H54 (cell line): Measurements from ENCODE around the gene LSM14A.
"Not testable (repeated sequence)": the region's sequence is repeated elsewhere in the genome, so short reads cannot be mapped to it uniquely, and the experiment has no call there.

Experiments
- DNase-seq: peaks from one replicate; pipeline ENCODE4 v3.0.0; 2011; ENCODE audit warnings: low spot score, mixed read lengths; ENCODE audit not compliant: insufficient read length
- FAIRE-seq: peaks from 3 replicates; lab custom pipeline; 2011; peaks lifted over from hg19 to GRCh38; lab: Jason Lieb, UNC
- POLR2A ChIP-seq: IDR thresholded peaks from 2 replicates; pipeline ENCODE4 v1.6.1; 2011; ENCODE audit warnings: low read depth, mild to moderate bottlenecking, low read length

The LSM14A gene

GRCh38 chr19:34189917-34190425, 17.7 kb downstream of the LSM14A start:
- no peak for TF ChIP-seq POLR2A
- DNase-seq (no peak), FAIRE-seq (no peak)

DNA sequence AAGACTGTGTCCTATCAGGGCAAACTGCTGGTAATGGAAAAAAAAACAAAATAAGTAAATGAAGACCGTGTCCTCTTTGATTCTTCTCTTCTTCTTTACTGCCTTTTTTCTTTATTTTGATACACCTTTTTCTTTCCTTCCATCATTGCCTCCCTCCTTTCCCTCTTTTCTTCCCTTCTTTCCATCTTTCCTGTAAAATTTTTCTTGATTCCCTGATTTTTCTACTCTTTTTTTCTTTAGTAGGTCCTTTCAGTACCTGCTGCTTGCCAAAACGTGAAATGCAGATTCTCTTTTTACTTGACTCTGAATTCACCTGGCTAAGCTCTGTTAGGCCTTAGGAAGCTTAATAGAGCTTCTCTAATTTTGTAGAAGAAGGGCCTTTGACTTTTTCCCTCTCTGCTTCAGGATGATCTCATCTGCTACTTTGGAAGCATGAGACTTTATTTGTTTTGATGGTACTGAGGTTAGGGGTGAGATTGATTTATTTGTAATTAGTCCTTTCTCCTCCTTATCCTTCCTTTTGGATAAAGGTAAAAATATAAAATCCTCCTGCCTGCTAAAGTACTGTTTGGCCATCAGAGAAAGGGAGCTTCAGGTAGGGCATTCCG, 19.2 kb downstream of the LSM14A start:
- DNase-seq: no peak
- FAIRE-seq: peak; percentile 45
- no peak for TF ChIP-seq POLR2A

DNA sequence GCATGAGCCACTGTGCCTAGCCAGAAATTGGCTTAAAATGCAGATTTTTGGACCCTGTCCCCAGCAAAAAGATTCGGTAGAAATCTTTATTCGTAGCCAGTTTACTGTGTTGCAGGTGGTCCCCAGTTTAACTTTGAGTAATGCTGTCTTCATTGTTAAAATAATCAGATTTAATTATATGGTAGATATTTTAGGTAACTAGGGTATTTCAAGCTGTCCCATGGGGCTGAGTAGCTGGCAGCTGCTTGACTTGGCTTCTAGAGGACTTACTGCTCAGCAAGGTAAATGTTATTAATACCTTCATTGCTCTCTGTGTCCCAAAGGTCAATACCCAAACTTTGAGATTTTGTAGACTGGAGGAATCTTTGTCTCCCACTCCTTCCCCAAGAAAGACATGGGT, 21.1 kb downstream of the LSM14A start:
- FAIRE-seq (no peak), DNase-seq (no peak)
- TF ChIP-seq POLR2A: no peak

- DNase-seq (no peak), FAIRE-seq (no peak)
These were observed 21.6 kb downstream of the LSM14A start for GRCh38 chr19:34193876-34194275.

GRCh38 chr19:34201133-34201532, 28.8 kb downstream of the LSM14A start:
- DNase-seq: no peak
- no peak for FAIRE-seq
- TF ChIP-seq POLR2A: no peak

More at GRCh38 chr19:34193876-34194275, 21.6 kb downstream of the LSM14A start:
- no peak for TF ChIP-seq POLR2A

DNA sequence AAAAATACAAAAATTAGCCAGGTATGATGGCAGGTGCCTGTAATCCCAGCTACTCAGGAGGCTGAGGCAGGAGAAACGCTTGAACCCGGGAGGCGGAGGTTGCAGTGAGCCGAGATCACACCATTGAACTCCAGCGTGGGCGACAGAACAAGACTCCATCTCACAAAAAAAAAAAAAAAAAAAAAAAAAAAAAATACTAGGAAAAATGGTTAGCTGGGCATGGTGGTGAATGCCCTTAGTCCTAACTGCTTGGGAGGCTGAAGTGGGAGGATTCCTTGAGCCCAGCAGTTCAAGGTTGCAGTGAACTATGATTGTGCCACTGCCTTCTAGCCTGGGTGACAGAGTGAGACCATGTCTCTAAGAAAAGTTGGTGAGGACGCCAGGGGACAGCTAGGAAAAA, 33.0 kb downstream of the LSM14A start:
- not testable (repeated sequence) for DNase-seq, FAIRE-seq

DNA sequence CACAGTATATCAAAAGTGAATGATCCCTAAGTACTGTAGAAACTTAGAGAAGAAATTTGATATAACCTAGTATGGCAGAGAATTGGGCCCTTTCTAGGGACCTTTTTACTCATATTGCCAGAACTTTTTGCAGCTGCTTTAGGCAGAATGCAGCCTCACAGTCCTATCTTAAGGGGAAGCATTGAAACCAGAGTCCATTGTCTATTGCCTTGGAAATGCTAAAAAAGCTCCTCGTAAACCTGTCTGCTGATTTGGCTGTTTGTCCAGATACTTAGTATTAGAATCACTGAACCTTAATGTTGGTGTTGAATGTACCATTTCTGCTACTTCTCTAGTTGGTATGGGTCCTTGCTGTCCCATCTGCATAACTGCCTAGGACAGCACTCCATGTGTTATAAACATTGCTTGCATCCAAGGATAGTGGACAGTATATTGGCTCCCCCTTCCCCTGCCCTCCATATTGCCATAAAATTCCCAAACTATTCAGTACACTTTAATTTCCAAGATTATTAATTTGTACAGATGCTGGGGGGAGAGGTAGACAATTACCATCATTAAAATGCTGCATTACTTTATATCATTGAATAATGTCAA, 36.1 kb downstream of the LSM14A start:
- DNase-seq (no peak), FAIRE-seq (no peak)
- TF ChIP-seq POLR2A: no peak

GRCh38 chr19:34209726-34210125, 37.4 kb downstream of the LSM14A start:
- FAIRE-seq: no peak
- TF ChIP-seq POLR2A: no peak
- no peak for DNase-seq

DNA sequence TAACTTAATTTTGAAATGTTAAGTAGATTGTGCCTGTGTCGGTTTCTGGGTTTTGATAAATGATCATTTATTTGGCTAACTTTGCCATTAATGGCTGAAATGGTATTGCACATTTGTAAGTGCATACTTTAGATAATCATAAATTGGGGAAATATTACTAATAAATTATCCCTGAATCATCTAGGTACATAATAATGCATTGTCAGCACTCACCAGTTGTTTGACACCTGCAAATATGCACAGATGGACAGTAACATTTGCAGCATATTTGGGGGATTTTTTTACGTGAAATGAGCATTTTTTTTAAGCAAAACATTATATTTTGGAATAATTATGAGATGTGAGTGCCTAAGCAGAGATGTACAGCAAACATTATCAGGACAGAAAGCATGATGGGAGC, 41.0 kb downstream of the LSM14A start:
- no peak for FAIRE-seq
- no peak for TF ChIP-seq POLR2A
- no peak for DNase-seq

DNA sequence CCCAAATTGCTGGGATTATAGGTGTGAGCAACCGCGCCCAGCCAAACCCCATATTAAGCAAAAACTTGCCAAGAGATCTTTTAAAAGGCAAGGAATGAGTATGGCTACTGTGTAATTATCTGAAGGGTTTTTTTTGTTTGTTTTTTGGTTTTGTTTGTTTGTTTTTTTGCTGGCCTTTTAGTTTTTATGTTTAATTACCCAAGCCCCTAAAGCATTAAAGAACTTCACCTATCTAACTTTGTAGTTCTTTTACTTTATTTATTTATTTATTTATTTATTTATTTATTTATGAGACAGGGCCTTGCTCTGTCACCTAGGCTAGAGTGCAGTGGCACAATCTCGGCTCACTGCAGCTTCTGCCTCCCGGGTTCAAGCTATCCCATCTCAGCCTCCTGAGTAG, 41.7 kb downstream of the LSM14A start:
- FAIRE-seq: no peak
- no peak for TF ChIP-seq POLR2A
- DNase-seq: no peak

- DNase-seq: no peak
- FAIRE-seq: no peak
- no peak for TF ChIP-seq POLR2A
These were observed 42.8 kb downstream of the LSM14A start for GRCh38 chr19:34215006-34215665.

GRCh38 chr19:34215666-34216038, 43.3 kb downstream of the LSM14A start:
- DNase-seq (no peak), FAIRE-seq (no peak)
- TF ChIP-seq POLR2A: no peak

DNA sequence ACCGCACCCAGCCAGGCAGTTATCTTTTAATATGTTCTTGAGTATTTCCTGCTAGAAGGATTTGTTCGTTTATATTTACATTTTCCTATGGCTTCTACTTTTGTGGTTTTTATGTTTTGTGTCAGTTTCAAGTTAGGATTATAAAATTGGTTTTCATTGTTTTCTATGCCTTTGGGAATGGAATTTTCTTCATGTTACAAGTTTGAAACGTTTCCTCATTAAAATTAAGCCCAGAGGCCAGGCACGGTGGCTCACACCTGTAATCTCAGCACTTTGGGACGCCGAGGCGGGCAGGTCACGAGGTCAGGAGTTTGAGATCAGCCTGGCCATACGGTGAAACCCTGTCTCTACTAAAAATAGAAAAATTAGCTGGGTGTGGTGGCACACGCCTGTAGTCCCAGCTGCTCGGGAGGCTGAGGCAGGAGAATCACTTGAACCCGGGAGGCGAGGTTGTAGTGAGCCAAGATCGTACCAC, 44.5 kb downstream of the LSM14A start:
- not testable (repeated sequence) for FAIRE-seq, DNase-seq

- no peak for TF ChIP-seq POLR2A
- peak; percentile 99 for FAIRE-seq
- DNase-seq: peak; percentile 67
These were observed 45.9 kb downstream of the LSM14A start for GRCh38 chr19:34217952-34218817.
